GM19452 (cell line): ENCODE data around the gene SULT6B1.
"Not testable (repeated sequence)": the region's sequence is repeated elsewhere in the genome, so short reads cannot be mapped to it uniquely, and the experiment has no call there.

ENCODE experiments used
- ATAC-seq: cut with Tn5 transposase; IDR thresholded peaks from one replicate; pipeline ENCODE4 v1.9.1; 2021; ENCODE audit not compliant: unreplicated experiment

Gene SULT6B1

GRCh38 chr2:37196320-37197195 lies 8.1 kb upstream of the SULT6B1 start, which contains the start of gene CEBPZOS:
Gene CEBPZOS, plus strand, starts transcription at chr2:37196496. Its CDS starts 3,209 bp downstream, at chr2:37199705.
- ATAC-seq, result peak; percentile 71

- not testable (repeated sequence) for ATAC-seq
Observed at GRCh38 chr2:37195862-37196319, 7.4 kb upstream of the SULT6B1 start.

DNA sequence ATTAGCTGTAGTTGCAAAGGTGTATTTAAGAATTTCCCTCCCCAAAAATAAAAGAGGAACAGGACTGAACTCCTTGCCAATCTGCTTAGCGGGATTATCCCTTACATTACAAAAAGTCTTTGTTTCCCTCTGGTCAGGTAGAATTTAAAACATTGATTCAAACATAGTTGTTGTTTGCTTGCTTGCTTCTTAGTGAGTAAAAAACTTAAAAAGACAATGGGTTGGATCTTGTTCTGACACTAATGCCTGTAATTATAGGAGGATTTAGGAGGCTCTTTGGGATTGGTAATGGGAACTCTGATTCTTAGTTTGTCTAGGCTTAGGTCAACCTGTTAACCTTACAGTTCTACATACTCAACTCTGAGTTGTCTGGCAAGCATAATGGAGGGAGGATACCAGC lies 4.1 kb upstream of the SULT6B1 start:
- no peak for ATAC-seq

- ATAC-seq, result no peak
Observed at GRCh38 chr2:37191747-37192146, 3.3 kb upstream of the SULT6B1 start.

DNA sequence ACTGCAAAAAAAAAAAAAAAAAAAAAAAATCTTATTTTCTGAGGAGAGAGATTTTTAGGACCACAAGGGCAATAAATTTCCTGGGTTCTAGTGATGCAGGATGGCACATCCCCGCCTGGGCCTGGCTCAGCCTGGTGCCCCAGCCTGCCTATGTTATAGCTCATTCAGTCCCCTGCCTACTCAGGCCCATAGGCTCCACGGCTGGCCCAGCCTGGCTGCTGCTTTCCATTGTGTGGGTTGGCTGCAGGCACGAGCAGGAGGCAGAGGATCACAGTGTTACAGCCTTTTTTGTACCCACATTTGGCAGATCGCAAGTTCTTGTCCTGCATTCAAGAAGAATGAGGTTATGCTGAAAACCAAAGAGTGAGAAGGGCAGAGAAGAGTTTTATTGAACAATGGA lies 2.8 kb upstream of the SULT6B1 start:
- ATAC-seq, result no peak

- ATAC-seq, result no peak
Observed at GRCh38 chr2:37190290-37190689, 1.8 kb upstream of the SULT6B1 start.

DNA sequence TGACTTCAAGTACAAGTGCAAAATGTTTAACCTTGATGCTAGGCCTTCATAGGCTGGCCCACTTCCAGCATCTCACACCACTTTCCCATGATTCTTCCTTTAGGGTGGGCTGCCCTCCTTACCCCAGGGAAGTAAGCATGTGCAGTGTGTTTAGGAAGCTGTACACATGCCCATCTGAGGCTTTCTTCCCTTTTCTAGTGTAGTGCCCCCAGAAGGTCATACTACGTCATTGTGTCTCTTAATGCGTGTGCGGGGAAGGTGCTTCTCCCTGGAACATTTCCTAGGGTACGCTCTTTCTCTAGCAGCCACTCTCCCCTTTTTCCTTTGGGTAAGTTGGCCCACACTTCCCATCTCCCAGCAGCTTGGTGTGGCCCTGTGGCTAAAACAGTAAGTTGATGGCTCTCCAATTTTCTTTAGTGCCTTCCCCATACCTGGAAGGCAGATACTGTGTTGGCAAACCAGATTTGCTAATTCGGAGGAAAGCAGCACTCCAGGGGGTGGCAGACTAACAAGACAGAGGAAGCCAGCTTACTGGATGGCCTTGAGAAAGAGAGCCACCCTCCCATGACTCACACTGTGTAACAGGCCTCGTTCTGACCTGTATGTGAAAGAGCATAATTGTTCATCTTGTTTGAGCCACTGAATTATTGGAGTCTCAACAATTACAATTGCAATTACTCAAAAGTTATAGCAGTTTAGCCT lies 1.1 kb upstream of the SULT6B1 start:
- ATAC-seq, result no peak

- ATAC-seq, result no peak
Observed at GRCh38 chr2:37181726-37182684, 6.5 kb downstream of the SULT6B1 start.

DNA sequence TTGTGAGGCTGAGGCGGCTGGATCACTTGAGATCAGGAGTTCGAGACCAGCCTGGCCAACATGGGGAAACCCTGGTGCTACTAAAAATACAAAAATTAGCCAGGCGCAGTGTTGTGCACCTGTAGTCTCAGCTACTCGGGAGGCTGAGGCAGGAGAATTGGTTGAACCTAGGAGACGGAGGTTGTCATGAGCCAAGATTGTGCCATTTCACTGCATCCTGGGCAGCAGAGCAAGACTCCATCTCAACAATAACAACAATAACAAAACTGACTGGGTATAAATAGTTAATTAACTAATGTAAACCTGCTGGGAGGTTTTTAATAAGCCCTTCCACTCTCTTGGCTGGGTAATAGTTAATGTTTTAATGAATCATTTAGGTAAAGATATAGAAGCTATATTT lies 7.8 kb downstream of the SULT6B1 start:
- no peak for ATAC-seq

GRCh38 chr2:37180006-37180639 lies 8.3 kb downstream of the SULT6B1 start:
- no peak for ATAC-seq

GRCh38 chr2:37173741-37174140 lies 14.7 kb downstream of the SULT6B1 start:
- no peak for ATAC-seq

DNA sequence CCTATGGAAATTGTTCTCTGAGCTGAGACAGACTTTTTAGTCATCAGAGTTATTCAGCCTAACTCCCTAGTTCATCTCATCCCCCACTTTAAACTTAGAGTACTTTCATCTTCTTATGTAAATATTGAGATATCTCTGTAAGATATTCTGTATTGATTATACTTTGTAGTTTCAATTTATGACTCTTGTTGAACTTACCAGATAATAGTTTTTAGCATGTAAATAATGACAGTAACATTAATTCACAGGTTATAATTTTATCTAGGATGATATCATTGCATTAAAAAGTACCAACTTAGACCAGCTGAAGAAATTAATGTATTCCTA lies 16.9 kb downstream of the SULT6B1 start:
- no peak for ATAC-seq

- no peak for ATAC-seq
Observed at GRCh38 chr2:37168217-37168981, 20.1 kb downstream of the SULT6B1 start.

DNA sequence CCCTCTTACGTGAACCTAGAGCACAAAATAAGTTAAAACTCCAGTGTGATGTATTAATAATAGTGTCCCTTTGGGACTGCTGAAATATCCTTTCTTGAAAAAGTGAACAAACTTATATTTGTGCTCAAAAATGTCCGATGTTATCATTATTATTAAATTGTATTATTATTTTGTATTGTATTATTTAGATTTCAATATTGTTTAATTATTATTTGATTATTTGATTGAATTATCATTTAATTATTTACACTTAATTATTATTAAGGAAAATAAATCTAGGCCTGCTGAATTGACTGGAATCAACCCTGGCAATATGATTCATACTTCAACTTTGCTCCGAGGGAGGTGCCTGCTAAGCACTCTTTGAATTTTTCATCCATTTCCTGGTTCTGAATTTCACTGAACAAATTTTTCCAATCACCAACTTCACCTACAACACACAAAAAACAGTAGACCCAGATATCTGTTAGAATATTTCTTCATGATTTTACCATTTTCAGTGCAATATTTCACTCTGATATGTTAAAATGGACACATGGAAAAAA lies 20.8 kb downstream of the SULT6B1 start:
- ATAC-seq, result no peak

DNA sequence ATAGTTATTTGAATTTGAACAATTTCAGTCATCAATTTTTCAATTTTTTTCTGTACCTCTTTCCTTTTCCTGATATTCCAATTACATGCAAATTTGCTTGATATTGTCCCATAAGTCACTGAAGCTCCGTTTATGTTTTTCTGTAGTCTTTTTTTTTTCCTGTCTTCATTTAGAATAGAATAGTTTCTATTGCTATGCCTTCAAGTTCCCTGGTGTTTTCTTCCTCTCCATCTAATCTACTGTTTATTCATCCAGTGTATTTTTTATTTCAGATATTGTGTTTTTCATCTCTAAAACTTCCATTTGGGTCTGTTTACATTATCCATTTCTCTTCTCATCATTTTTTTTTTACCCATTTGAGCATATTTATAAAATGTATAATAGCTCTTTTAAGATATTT lies 23.7 kb downstream of the SULT6B1 start:
- no peak for ATAC-seq

DNA sequence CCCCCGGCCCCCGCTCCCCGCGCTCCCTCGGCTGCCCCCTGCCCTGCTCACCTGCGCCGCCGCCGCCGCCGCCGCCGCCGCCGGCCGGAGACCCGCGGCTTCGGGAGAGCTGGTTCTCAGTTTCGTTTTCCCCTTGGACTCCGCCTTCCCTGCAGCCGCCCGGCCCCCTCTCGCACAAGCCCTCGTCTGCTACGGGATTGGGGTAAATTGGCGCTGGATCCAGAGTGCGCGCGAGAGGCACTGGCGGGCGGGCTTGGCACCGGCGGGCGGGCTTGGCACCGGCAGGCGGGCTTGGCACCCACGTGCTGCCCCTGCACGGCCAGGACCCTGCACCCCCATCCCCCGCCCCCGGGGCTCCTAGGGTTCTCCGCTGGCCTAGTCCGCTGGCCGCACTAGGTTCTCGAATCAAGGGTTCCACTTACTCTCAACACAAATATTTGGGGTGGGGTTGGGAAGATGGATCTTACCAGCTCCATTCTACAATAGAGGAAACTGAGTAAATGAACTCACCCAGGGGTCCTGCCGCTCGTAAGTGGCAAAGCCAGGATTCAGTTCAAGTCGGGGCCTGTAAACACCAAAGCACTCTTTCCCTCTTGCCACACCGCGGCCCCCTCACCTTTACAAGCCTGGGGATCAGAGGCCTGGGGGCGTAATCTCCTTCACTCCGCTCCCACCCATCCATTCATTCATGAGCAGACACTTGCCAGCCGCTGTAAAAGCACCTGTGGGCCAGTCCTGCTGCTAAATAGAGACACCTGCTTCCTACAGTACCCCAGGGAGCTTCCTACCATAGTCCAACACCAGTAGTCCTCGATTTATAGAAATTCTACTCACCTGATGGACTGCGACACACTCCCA lies 31.4 kb downstream of the SULT6B1 start, which contains the start of gene EIF2AK2:
EIF2AK2 (minus strand) TSS at position 124 of the 858 bp plus-strand sequence. CDS start 9,174 bp downstream, outside the sequence.
- ATAC-seq, result peak; percentile 91

DNA sequence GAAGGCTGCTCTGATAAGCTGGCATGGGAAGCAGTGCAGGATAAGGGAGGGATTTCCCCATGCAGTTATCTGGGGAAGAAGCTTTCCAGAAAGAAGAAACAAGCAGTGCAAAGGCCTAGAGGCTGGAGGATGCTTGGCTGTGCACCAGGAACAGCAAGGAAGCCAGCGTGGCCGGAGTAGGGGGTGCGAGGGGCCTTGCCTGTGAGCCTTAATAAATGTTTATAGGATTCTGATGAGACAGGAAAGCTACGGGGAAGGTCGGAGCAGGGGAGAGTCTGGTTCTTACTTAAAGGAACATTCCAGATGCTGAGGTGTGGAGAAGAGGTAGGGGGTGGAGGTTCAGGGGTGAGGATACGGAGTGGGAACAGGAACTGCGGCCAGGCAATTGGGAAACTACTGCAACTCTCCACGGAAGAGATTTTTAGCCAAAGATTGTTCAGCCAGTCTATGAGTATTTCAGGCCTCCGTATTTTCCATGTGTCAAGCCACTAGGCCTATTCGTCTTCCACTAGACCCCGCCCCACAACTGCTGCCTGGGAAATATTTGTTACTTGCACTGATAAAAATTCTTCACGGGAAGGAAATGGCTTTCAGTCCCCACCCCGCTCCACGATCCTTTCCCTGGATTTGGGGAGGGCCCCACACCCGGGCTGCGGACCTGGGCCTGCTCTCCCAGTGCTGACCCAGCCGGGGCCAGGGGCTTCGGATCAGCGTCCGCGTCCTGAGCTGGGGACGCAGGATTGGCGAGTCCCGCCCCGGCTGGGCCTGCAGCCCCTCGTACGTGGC lies 32.2 kb downstream of the SULT6B1 start:
- peak; percentile 28 for ATAC-seq

DNA sequence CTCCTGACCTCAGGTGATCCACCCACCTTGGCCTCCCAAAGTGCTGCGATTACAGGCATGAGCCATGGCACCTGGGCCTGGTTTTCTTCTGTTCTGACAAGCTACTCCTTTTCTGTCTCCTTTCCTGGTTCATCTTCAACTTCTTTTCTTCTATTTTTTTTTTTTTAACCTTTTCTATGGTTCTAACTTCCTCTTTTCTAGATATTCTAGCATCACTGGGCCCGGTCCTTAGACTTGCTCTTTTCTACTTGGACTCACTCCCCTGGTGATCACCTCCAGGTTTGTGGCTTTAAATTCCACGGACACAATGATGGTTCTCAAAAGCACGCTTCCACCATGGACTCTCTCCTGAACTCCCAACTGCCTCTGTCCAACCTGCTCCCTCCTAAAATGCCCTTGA lies 33.7 kb downstream of the SULT6B1 start:
- ATAC-seq, result no peak
